H1 (cell line): ENCODE results near the gene PCBP1. TPM values are rescaled to one million over a fixed set of nuclear protein-coding genes. Genes with fewer than 3 reads are reported as not detected.

Source experiments
- EP300 ChIP-seq, 2 experiments: IDR thresholded peaks; 1 replicate in 1 of 2; 2 replicates in 1 of 2; pipeline ENCODE4 v1.6.1; 2011 to 2012; ENCODE audit warnings: low read depth in 2 of 2, low read length in 2 of 2, mild to moderate bottlenecking in 2 of 2, borderline replicate concordance in 1 of 2, inconsistent platforms in 1 of 2, moderate library complexity in 1 of 2
- HDAC2 ChIP-seq, 2 experiments: fragments of 300-600 bp in 1 of 2; sonication (generic) in 1 of 2; IDR thresholded peaks; 2 replicates each; pipeline ENCODE4 v1.6.1; 2011 to 2012; ENCODE audit warnings: low read depth in 2 of 2, low read length in 2 of 2, mild to moderate bottlenecking in 2 of 2, moderate library complexity in 2 of 2, borderline replicate concordance in 1 of 2, inconsistent platforms in 1 of 2
- JUN ChIP-seq: IDR thresholded peaks from 2 replicates; pipeline ENCODE4 v1.6.1; 2011; ENCODE audit warnings: low read depth, mild to moderate bottlenecking, improper control_type of control experiment, low read length
- POLR2A ChIP-seq, 2 experiments: IDR thresholded peaks; 1 replicate in 1 of 2; 2 replicates in 1 of 2; pipeline ENCODE4 v1.6.1; 2011; ENCODE audit warnings: low read depth in 2 of 2, low read length in 2 of 2, mild to moderate bottlenecking in 2 of 2; ENCODE audit errors: control extremely low read depth in 1 of 2
- POU5F1 ChIP-seq: IDR thresholded peaks from 2 replicates; pipeline ENCODE4 v1.6.1; 2011; ENCODE audit warnings: low read depth, mild to moderate bottlenecking, low read length, moderate library complexity
- SIX5 ChIP-seq: IDR thresholded peaks from 2 replicates; pipeline ENCODE4 v1.6.1; 2011; ENCODE audit warnings: mild to moderate bottlenecking, low read depth, low read length
- polyA plus RNA-seq, 7 experiments: library from polyadenylated mRNA; depleted of rRNA in 3 of 7; stranded (reverse) in 5 of 7; unstranded in 2 of 7; fragments of >200 nt in 5 of 7; fragments of 200-250 nt in 2 of 7; gene quantifications; 1 replicate in 5 of 7; 2 replicates in 1 of 7; 4 replicates in 1 of 7; pipeline versions ENCODE4 v1.2.1 to v1.2.3, GENCODE V29; 2011 to 2013; ENCODE audit warnings: missing spikeins in 2 of 7, mixed read lengths in 2 of 7
- total RNA-seq: library from RNA; stranded (reverse); fragmentation: NEBNext Ultra II Directional; extraction: Animal tissue kit (Norgen Biotek cat#: 25700); gene quantifications from 2 replicates; pipeline ENCODE4 v1.2.1, GENCODE V29; 2021
- TF ChIP-seq, protein P1 (sequence below): IDR thresholded peaks from 2 replicates; pipeline ENCODE4 v1.6.1; 2012; ENCODE audit warnings: low read length, inconsistent platforms
- TF ChIP-seq, protein P2 (sequence below): fragments of 300-600 bp; sonication (generic); IDR thresholded peaks from 2 replicates; pipeline ENCODE4 v1.7.1; 2012; ENCODE audit warnings: low read length, moderate library complexity, mild to moderate bottlenecking, inconsistent platforms; ENCODE audit not compliant: insufficient replicate concordance

Gene PCBP1
- total and polyA plus RNA-seq, 2 of the 8 experiments (the other 6 are each of a cell fraction or from before 2014, with no cell fraction given) = 279 to 493 TPM

DNA sequence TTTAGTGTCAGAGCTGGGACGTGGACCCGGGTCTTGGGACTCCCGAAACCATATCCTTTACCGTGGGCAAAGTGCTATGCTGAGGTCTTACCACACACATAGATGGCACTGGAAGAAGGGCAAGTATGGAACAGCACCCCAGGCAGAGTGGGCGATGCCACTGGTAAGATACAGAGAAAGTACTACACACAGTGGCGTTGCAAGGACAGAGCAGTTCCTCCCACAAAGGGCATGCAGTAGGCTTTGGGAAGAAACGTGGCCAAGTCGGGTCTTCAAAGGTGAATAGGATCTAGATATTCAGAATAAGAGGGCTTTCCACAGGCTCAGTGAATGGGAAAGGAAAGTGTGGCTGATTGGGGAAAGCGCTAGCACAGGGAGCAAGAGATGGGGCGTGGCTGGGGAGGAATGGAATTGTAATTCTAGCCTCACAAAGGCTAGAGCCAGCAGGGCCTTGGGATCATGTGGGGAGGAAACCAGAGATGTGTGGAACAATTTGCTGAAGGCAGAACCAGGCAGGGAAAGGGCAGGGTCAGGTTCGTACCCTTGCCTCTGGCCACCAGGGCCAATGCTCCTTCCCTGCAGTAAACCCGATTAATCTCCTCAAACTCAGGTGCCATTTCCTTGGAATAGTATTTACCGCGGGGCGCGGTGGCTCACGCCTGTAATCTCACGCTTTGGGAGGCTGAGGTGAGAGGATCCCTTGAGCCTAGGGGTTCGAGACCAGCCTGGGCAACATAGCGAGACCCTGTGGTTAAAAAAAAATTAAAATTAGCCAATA, 36.0 kb downstream of the PCBP1 start (continued):
- TF ChIP-seq, protein P1, sequence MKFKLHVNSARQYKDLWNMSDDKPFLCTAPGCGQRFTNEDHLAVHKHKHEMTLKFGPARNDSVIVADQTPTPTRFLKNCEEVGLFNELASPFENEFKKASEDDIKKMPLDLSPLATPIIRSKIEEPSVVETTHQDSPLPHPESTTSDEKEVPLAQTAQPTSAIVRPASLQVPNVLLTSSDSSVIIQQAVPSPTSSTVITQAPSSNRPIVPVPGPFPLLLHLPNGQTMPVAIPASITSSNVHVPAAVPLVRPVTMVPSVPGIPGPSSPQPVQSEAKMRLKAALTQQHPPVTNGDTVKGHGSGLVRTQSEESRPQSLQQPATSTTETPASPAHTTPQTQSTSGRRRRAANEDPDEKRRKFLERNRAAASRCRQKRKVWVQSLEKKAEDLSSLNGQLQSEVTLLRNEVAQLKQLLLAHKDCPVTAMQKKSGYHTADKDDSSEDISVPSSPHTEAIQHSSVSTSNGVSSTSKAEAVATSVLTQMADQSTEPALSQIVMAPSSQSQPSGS = peak; percentile 31; the same call in 1 of the 2 replicates
- TF ChIP-seq POU5F1 (no peak), SIX5 (no peak), HDAC2 (IDR thresholded peaks at IDR 0.05; ENCODE audit: borderline replicate concordance in 1 of 2, low read depth in 2 of 2, low read length in 2 of 2) (peak in 1 of 2 experiments; percentile 96; a peak in 1 of 4 replicates), EP300 (IDR thresholded peaks at IDR 0.05; ENCODE audit: borderline replicate concordance in 1 of 2, low read depth in 2 of 2, low read length in 2 of 2) (no peak), JUN (no peak), POLR2A (IDR thresholded peaks at IDR 0.05; ENCODE audit: control extremely low read depth in 1 of 2, low read depth in 2 of 2, low read length in 2 of 2) (peak; percentile 96 to 97)
- TF ChIP-seq, protein P2, sequence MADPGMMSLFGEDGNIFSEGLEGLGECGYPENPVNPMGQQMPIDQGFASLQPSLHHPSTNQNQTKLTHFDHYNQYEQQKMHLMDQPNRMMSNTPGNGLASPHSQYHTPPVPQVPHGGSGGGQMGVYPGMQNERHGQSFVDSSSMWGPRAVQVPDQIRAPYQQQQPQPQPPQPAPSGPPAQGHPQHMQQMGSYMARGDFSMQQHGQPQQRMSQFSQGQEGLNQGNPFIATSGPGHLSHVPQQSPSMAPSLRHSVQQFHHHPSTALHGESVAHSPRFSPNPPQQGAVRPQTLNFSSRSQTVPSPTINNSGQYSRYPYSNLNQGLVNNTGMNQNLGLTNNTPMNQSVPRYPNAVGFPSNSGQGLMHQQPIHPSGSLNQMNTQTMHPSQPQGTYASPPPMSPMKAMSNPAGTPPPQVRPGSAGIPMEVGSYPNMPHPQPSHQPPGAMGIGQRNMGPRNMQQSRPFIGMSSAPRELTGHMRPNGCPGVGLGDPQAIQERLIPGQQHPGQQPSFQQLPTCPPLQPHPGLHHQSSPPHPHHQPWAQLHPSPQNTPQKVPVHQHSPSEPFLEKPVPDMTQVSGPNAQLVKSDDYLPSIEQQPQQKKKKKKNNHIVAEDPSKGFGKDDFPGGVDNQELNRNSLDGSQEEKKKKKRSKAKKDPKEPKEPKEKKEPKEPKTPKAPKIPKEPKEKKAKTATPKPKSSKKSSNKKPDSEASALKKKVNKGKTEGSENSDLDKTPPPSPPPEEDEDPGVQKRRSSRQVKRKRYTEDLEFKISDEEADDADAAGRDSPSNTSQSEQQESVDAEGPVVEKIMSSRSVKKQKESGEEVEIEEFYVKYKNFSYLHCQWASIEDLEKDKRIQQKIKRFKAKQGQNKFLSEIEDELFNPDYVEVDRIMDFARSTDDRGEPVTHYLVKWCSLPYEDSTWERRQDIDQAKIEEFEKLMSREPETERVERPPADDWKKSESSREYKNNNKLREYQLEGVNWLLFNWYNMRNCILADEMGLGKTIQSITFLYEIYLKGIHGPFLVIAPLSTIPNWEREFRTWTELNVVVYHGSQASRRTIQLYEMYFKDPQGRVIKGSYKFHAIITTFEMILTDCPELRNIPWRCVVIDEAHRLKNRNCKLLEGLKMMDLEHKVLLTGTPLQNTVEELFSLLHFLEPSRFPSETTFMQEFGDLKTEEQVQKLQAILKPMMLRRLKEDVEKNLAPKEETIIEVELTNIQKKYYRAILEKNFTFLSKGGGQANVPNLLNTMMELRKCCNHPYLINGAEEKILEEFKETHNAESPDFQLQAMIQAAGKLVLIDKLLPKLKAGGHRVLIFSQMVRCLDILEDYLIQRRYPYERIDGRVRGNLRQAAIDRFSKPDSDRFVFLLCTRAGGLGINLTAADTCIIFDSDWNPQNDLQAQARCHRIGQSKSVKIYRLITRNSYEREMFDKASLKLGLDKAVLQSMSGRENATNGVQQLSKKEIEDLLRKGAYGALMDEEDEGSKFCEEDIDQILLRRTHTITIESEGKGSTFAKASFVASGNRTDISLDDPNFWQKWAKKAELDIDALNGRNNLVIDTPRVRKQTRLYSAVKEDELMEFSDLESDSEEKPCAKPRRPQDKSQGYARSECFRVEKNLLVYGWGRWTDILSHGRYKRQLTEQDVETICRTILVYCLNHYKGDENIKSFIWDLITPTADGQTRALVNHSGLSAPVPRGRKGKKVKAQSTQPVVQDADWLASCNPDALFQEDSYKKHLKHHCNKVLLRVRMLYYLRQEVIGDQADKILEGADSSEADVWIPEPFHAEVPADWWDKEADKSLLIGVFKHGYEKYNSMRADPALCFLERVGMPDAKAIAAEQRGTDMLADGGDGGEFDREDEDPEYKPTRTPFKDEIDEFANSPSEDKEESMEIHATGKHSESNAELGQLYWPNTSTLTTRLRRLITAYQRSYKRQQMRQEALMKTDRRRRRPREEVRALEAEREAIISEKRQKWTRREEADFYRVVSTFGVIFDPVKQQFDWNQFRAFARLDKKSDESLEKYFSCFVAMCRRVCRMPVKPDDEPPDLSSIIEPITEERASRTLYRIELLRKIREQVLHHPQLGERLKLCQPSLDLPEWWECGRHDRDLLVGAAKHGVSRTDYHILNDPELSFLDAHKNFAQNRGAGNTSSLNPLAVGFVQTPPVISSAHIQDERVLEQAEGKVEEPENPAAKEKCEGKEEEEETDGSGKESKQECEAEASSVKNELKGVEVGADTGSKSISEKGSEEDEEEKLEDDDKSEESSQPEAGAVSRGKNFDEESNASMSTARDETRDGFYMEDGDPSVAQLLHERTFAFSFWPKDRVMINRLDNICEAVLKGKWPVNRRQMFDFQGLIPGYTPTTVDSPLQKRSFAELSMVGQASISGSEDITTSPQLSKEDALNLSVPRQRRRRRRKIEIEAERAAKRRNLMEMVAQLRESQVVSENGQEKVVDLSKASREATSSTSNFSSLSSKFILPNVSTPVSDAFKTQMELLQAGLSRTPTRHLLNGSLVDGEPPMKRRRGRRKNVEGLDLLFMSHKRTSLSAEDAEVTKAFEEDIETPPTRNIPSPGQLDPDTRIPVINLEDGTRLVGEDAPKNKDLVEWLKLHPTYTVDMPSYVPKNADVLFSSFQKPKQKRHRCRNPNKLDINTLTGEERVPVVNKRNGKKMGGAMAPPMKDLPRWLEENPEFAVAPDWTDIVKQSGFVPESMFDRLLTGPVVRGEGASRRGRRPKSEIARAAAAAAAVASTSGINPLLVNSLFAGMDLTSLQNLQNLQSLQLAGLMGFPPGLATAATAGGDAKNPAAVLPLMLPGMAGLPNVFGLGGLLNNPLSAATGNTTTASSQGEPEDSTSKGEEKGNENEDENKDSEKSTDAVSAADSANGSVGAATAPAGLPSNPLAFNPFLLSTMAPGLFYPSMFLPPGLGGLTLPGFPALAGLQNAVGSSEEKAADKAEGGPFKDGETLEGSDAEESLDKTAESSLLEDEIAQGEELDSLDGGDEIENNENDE = no peak
